ENCODE data around the gene ODAD3. TPM values are rescaled to one million over a fixed set of nuclear protein-coding genes. Genes with fewer than 3 reads are reported as not detected.
"Not testable (repeated sequence)": the region's sequence is repeated elsewhere in the genome, so short reads cannot be mapped to it uniquely, and the experiment has no call there.

ODAD3 gene
- total RNA-seq, 4 donors from 2014 or later = not detected

- intact Hi-C loops (cut with DNase I; ENCODE audit: low total_unique reads) (loop anchor here (5.0 kb wide), 1 partner anchor 148 kb away; the partner anchor contains the start of gene TSPAN16), in situ Hi-C loops (cut with MboI; ENCODE audit: low sequenced_read_pairs in 4 of 4) (no loop called here)
- Histone ChIP-seq H3K36me3 (peaks cover 0 to 82% of the 10 kb centered on the region in 2 donors), H3K4me1 (no peaks in the 10 kb centered on the region), H3K9me3 (no peaks in the 10 kb centered on the region), H3K4me3 (no peak overlapping the region), H3K27me3 (no peaks in the 10 kb centered on the region), H3K27ac (no peak overlapping the region)
- ATAC-seq (no peak), DNase-seq (no peak)
- TF ChIP-seq, protein P1, sequence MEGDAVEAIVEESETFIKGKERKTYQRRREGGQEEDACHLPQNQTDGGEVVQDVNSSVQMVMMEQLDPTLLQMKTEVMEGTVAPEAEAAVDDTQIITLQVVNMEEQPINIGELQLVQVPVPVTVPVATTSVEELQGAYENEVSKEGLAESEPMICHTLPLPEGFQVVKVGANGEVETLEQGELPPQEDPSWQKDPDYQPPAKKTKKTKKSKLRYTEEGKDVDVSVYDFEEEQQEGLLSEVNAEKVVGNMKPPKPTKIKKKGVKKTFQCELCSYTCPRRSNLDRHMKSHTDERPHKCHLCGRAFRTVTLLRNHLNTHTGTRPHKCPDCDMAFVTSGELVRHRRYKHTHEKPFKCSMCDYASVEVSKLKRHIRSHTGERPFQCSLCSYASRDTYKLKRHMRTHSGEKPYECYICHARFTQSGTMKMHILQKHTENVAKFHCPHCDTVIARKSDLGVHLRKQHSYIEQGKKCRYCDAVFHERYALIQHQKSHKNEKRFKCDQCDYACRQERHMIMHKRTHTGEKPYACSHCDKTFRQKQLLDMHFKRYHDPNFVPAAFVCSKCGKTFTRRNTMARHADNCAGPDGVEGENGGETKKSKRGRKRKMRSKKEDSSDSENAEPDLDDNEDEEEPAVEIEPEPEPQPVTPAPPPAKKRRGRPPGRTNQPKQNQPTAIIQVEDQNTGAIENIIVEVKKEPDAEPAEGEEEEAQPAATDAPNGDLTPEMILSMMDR (IDR thresholded peaks at IDR 0.05 in 4 of 5, conservative IDR thresholded peaks at IDR 0.05 in 1 of 5) = no peak
- no peak for TF ChIP-seq POLR2A (IDR thresholded peaks at IDR 0.05)
These were observed 10.2 kb upstream of the ODAD3 start for GRCh38 chr19:11445141-11445540.

GRCh38 chr19:11444059-11444458, 9.1 kb upstream of the ODAD3 start:
- no peak for TF ChIP-seq POLR2A (IDR thresholded peaks at IDR 0.05)
- Histone ChIP-seq H3K27me3 (no peaks in the 10 kb centered on the region), H3K9me3 (no peaks in the 10 kb centered on the region), H3K27ac (peak overlapping the region in 3 of 4 donors; percentile 23 to 51 (median 48)), H3K4me1 (no peaks in the 10 kb centered on the region), H3K36me3 (peaks cover 0 to 80% of the 10 kb centered on the region in 2 donors), H3K4me3 (no peak overlapping the region)
- ATAC-seq = no peak
- DNase-seq = no peak
- in situ Hi-C loops (cut with MboI; ENCODE audit: low sequenced_read_pairs in 4 of 4) (no loop called here), intact Hi-C loops (cut with DNase I; ENCODE audit: low total_unique reads) (no loop called here)

- TF ChIP-seq, protein P1 (IDR thresholded peaks at IDR 0.05 in 4 of 5, conservative IDR thresholded peaks at IDR 0.05 in 1 of 5) = no peak
- no peak for TF ChIP-seq POLR2A (IDR thresholded peaks at IDR 0.05)
- no peak for ATAC-seq
- H3K4me1 ChIP-seq = peaks cover 14% of the 10 kb centered on the region in 2 donors
- H3K4me3 ChIP-seq = no peak overlapping the region
- H3K9me3 ChIP-seq = no peaks in the 10 kb centered on the region
- in situ Hi-C loops (cut with MboI; ENCODE audit: low sequenced_read_pairs in 4 of 4) = loop anchor here in 1 of 4 donors (5.0 kb wide), 1 partner anchor 61 kb away; no protein-coding TSS in a partner anchor
- no peaks in the 10 kb centered on the region for H3K27me3 ChIP-seq
- no peak for DNase-seq
- H3K36me3 ChIP-seq = peaks cover 0 to 60% of the 10 kb centered on the region in 2 donors
- intact Hi-C loops (cut with DNase I; ENCODE audit: low total_unique reads) = no loop called here
- H3K27ac ChIP-seq = no peak overlapping the region
These were observed 3.0 kb upstream of the ODAD3 start for GRCh38 chr19:11437955-11438354.

DNA sequence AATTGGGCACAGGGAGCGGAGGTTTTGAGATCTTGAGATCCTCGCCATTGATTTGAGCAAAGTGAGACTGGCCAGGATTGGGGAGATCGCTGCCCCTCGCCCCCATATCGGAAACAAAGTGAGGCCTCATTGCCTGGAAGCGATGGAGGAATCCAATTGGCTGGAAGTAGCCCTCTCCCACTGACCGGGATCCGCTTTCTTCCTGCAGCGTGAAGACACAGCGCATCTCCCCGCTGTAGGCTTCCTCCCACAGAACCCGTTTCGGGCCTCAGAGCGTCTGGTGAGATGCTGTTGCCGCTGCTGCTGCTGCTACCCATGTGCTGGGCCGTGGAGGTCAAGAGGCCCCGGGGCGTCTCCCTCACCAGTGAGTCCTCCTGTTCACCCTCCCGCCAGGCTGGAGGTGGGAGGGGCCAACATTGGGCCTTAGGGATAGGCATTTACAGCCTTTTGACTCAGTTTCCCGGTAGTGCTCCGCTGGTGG, 952 bp upstream of the ODAD3 start:
- peak overlapping the region; percentile 71 to 85 (median 78) for H3K4me3 ChIP-seq
- H3K27ac ChIP-seq = peak overlapping the region; percentile 65 to 85 (median 76)
- DNase-seq (no peak), ATAC-seq (peak in 1 of 2 donors; percentile 1)
- intact Hi-C loops (cut with DNase I; ENCODE audit: low total_unique reads) = loop anchor here (1.0 to 2.0 kb wide), 5 partner anchors 55 to 161 kb away; partner anchors contain the start of genes ECSIT, ELOF1, ZNF627 and ZNF653
- H3K36me3 ChIP-seq = peaks cover 0 to 40% of the 10 kb centered on the region in 2 donors
- H3K4me1 ChIP-seq = peaks cover 14% of the 10 kb centered on the region in 2 donors
- TF ChIP-seq, protein P1 (IDR thresholded peaks at IDR 0.05 in 4 of 5, conservative IDR thresholded peaks at IDR 0.05 in 1 of 5) = no peak
- no peak for TF ChIP-seq POLR2A (IDR thresholded peaks at IDR 0.05)
- no peaks in the 10 kb centered on the region for H3K27me3 ChIP-seq
- no peaks in the 10 kb centered on the region for H3K9me3 ChIP-seq
- in situ Hi-C loops (cut with MboI; ENCODE audit: low sequenced_read_pairs in 4 of 4) = loop anchor here in 1 of 4 donors (5.0 kb wide), 1 partner anchor 59 kb away; no protein-coding TSS in a partner anchor

DNA sequence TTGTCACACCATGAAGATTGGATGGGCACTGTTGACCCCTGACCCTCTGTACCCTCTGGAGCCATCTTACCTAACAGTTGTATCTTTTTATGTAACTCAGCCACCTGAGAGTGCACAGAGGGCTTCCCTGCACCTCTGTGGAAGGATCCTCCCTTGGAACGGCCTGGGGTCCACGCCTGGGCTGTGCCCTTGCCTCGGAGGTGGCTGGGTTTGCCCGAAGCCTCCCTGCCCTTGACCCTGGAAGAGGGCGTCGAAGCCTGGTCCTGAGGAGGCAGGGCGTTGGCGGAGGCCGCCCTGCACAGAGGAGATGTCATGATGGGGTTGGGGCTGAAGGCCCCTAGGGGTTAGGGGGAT, 241 bp downstream of the ODAD3 start:
- ATAC-seq = no peak
- no peaks in the 10 kb centered on the region for H3K9me3 ChIP-seq
- H3K27ac ChIP-seq = peak overlapping the region; percentile 65 to 85 (median 76)
- in situ Hi-C loops (cut with MboI; ENCODE audit: low sequenced_read_pairs in 4 of 4) = loop anchor here in 1 of 4 donors (5.0 kb wide), 1 partner anchor 57 kb away; no protein-coding TSS in a partner anchor
- intact Hi-C loops (cut with DNase I; ENCODE audit: low total_unique reads) = loop anchor here (1.0 to 2.0 kb wide), 5 partner anchors 53 to 163 kb away; partner anchors contain the start of genes ECSIT, ELOF1, ZNF627 and ZNF653
- H3K27me3 ChIP-seq = no peaks in the 10 kb centered on the region
- no peak for DNase-seq
- H3K36me3 ChIP-seq = peaks cover 0 to 28% of the 10 kb centered on the region in 2 donors
- H3K4me3 ChIP-seq = peak overlapping the region; percentile 71 to 78 (median 74)
- no peak for TF ChIP-seq POLR2A (IDR thresholded peaks at IDR 0.05)
- TF ChIP-seq, protein P1 (IDR thresholded peaks at IDR 0.05 in 4 of 5, conservative IDR thresholded peaks at IDR 0.05 in 1 of 5) = no peak
- H3K4me1 ChIP-seq = peaks cover 14% of the 10 kb centered on the region in 2 donors

- ATAC-seq; intact Hi-C loops (cut with DNase I; ENCODE audit: low total_unique reads); in situ Hi-C loops (cut with MboI; ENCODE audit: low sequenced_read_pairs in 4 of 4); H3K27ac ChIP-seq; H3K27me3 ChIP-seq; H3K9me3 ChIP-seq; H3K4me3 ChIP-seq; DNase-seq: not testable (repeated sequence)
- Histone ChIP-seq H3K36me3 (peaks cover 0 to 21% of the 10 kb centered on the region in 2 donors), H3K4me1 (peaks cover 14% of the 10 kb centered on the region in 2 donors)
These were observed 1.4 kb downstream of the ODAD3 start for GRCh38 chr19:11433526-11433925.

All from gastrocnemius medialis (tissue), 4 donors.